Hematopoietic multipotent progenitor cell (in vitro differentiated cells): ENCODE data around the gene MICALL2. TPM values are rescaled to one million over a fixed set of nuclear protein-coding genes. Genes with fewer than 3 reads are reported as not detected.
A peak's percentile ranks its signal among the peaks of the same experiment; 100 is the strongest.

Experiments
- DNase-seq, 3 donors: peaks; one replicate each; pipeline ENCODE4 v3.0.0-alpha.2; 2011 to 2015; ENCODE audit warnings: low read depth in 2 of 3, low spot score in 2 of 3
- total RNA-seq: library from RNA; depleted of rRNA; stranded (reverse); fragments of >200 nt; gene quantifications from one replicate; pipeline ENCODE4 v1.2.3, GENCODE V29; 2012

MICALL2 gene
- total RNA-seq, 1 donor, result 8.1 TPM

DNA sequence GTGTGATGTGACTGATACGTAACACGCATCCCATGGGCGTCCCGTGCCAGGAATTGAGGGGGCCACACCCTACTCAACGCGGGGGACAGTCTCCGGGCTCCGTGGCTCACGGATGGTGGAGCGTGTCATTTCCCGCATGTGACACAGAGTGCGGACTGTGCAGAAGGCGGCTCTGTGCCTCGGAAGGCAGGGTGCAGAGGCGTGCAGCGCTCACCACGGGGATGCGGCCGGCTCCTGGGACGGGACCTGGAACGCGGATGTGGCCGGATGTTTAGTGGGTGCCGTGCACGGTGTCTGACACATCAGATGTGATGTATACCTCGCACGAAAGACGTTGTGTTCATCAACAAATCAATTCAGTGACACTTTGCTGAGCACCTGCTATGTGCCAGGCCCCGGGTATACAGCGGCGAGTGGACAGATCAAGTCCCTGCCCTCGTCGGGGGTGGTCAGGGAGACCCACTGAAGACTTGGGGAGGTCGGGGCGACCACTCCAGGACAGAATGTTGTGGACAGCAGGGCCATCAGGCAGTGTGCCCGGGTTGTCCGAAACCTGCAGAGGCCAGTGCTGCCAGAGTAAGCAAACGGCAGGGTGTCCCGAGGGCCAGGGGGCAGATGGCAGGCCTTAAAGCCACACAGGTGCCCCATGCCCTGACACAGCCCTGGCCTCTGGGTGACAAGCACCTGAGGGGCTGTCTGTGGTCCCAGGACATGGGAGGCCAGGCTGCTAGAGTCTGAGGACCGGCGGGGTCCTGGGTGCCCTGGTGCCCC, 38.1 kb downstream of the MICALL2 start:
- DNase-seq, result no peak

- no peak for DNase-seq
These were observed 39.6 kb downstream of the MICALL2 start for GRCh38 chr7:1419688-1420087.

- DNase-seq, result no peak
These were observed 40.0 kb downstream of the MICALL2 start for GRCh38 chr7:1419310-1419634.

GRCh38 chr7:1418505-1419309, 40.6 kb downstream of the MICALL2 start:
- DNase-seq, result peak in 1 of 3 donors; percentile 25

- DNase-seq, result no peak
These were observed 43.8 kb downstream of the MICALL2 start for GRCh38 chr7:1415389-1415990.

DNA sequence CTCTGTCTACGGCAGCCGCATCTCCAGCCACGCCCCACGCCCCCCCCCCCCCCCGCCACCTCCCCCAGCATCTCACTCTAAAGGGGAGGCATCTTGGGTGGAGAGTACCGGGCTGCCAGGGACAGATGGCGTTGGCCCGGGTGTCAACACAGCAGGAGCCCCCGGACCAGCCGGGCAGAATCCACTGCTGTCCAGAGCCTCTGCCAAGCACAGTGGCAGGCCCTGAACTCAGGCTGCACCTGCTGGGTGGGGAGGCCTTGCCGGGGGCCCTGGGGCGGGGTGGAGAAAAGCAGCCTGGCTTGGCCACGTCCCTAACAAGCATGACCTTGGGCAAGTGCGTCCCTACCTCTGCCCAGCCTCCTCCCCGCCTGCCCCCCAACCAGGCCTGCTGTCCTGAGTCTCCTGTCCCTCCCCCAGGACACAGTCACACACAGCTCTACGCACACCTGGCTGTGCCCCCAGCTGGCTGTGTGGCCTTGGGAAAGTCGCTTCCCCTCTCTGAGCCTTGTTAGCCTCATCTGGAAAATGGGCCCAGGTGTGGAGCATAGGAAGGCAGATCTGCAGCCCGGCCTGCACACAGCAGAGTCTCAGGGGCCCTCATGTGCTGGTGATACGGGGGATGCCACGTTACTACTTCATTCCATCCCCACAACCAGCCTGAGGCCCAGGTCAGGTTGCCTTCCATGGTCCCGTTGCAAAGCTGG, 45.2 kb downstream of the MICALL2 start:
- DNase-seq, result no peak

DNA sequence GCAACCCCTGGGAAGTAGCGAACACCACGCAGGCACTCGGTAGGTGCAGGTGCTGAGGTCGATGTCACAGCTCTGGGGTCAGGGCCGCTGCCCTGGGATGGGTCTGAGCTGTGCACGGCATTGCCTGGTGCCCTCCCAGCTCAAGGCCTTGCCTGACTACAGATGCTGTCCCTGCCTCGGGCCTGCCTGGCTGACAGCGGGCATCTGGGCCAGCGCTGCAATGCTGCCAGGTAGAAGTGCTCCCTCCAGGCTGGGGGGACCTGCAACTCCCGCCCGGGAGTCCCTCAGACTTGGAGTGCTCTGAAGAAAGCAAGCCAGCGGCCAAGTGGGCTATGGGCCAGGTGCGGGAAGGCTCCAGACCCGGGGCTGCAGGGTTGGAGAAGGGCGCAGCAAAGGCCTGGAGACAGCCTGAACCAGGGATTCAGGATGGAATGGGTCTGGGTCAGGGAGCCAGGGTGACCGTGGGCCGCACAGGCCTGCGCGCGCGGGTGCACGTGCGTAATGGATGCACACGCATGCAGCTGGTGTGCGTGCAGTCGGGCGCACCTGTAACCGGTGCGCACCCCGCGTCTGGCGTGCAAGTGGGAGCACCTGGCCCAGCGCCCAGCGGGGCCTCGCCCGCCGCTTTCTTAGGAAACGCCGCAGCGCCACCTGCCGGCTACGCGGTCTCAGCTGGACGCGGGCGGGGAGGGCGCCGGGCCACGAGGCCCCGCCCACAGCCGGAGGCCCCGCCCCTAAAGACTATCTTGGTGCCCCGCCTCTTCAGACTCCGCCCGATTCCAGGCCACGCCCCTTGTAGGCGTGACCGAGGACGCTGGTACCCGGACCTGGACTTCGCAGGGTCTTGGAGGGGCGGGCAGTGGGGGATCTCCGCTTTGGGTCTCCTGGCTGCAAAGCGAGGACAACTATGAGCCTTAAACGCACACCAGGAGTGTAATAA, 46.7 kb downstream of the MICALL2 start:
- DNase-seq, result peak; percentile 86 to 90 (median 88)

DNA sequence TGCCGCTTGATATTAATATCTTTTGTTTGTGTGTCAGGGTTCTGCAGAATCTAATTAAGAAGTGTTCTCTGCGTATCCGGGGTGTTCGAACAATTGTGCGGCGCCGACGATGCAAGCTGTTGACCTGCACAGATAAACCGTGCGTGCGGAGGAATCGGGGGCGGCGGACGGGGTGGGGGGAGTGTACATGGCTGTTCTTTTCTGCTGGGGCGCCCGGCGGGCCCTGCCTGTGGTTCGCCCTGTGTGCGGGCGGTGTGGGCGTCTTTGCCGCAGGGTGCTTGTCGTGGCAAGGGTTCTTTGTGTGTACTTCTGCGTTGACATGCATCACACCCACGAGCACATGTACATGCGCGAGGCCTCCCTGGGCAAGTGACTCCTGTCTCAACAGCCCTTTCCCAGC, 47.9 kb downstream of the MICALL2 start:
- DNase-seq, result no peak

DNA sequence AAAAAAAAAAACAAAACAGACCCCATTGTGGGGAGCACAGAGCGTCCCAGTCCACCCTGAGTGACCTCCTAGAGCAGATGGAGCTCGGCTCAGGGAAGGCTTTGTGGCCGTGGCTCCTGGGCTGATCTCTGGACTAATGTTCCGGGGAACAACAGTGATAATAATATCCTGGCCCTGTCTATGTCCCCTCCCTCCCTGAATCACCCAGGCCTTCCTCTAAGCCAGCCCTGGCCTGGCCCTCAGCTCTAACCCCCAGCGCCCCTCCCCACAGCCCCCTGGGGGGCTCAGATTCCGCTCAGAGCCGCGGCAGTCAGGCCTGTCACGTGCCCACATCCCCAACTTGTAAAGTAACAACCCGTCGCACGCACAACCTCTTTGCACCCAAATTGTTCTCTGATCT, 48.3 kb downstream of the MICALL2 start:
- no peak for DNase-seq

DNA sequence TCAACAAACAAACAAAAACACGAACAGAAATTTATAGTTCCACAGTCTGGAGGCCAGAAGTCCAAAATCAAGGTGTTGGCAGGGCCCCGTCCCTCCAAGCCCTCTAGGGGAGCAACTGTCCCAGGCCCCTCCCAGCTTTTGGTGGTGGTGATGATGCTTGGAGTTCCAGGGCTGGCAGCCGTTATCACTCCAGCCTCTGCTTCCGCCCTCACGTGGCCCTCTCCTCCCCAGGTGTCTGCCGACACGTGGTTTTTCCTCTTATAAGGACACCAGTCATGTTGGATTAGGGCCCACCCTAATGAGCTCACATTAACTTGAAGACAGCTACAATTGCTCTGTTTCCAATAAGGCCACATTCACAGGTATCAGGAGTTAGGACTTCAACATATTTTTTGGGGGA, 49.7 kb downstream of the MICALL2 start:
- no peak for DNase-seq

- no peak for DNase-seq
These were observed 50.8 kb downstream of the MICALL2 start for GRCh38 chr7:1408466-1408865.

- DNase-seq, result no peak
These were observed 51.4 kb downstream of the MICALL2 start for GRCh38 chr7:1407892-1408291.

GRCh38 chr7:1404898-1405548, 54.2 kb downstream of the MICALL2 start:
- no peak for DNase-seq

GRCh38 chr7:1404460-1404809, 54.8 kb downstream of the MICALL2 start:
- DNase-seq, result no peak

DNA sequence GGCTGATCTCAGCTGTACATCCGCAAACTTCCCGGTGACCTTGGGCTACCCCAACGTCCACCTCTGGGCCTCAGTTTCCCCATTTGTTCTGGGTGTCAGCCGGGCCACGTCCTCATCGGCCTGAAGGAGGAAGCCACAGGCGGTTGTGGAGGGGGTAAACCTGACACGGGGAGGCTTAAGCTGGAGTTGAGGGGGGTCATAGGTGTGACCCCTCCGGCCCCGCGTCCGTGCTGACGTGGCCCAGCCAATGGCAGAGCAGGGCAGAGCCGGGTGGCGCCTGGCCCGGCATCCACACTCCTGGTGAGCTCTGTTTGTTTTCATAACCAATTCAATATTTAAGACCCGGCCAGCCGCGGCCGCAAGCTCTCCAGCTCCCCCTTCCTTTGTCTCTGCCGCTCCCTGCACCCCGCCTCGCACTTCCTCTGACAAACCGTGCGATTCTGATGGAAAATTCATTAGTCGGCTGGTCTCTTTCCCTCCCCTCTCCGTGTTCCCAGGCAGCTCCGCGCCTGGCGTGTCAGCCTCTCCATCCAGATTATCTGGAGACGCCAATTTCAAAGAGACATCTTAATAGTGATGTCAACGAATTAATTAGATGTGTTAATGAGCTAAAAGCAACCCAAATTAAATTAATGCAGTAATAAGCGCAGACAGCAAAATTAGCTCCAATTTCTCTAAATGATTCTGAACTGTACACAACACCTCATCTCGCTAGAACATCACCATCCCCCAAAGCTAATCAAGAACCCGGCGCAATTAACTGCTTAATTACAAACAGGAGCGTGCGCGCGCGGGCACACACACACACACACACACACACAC, 55.4 kb downstream of the MICALL2 start:
- DNase-seq, result peak in 2 of 3 donors; percentile 48 to 50

DNA sequence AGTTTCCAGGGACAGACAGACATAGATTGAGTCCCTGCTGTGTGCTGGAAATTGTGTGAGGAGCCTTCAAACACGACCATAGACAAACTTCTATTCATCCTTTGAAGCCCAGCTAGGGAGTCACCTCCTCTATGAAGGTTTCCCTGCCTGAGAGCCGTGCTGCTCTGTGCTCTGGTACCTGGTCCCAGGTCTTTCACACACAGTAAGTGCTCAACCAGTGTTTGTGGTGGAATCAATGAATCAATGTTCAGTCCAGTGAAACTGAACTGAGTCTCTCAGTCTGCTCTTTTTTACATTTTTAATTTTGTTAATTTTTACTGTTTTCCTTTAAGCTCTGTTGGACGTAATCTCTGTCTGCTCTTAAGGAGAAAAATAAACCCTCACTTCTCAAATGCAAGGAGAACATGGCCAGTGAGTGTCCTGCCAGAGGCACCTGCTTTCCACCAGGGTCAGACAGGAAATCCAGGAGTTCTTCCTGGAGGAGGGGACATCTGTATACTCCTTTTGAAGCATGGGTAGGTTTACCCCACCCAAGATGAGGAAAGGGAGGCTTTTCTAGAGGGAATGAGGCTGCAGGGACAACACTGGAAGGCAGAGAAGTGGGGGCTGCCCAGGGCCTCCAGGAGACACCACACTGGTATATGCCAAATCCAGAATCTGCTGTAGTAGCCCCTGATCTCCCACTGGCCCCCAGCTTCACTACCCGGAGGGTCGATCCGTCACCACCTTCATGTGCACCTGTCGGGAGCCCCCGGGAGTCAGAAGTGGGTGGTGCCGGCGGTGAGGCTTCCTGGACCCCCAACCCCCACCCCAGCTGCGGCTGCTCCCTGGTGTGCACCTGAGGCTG, 56.3 kb downstream of the MICALL2 start:
- no peak for DNase-seq

- no peak for DNase-seq
These were observed 57.0 kb downstream of the MICALL2 start for GRCh38 chr7:1402110-1402790.
